GM21786 (cell line): Measurements from ENCODE around the gene SMAD4.
A peak's percentile ranks its signal among the peaks of the same experiment; 100 is the strongest.
"Not testable (repeated sequence)": the region's sequence is repeated elsewhere in the genome, so short reads cannot be mapped to it uniquely, and the experiment has no call there.

Source experiments
- ATAC-seq: cut with Tn5 transposase; IDR thresholded peaks from one replicate; pipeline ENCODE4 v1.9.1; 2021; ENCODE audit not compliant: unreplicated experiment

Gene SMAD4

GRCh38 chr18:51110073-51110797 is 80.2 kb downstream of the SMAD4 start:
- ATAC-seq, result peak; percentile 77

GRCh38 chr18:51111633-51112355 is 81.8 kb downstream of the SMAD4 start:
- ATAC-seq, result not testable (repeated sequence)

- ATAC-seq, result not testable (repeated sequence)
These were observed 87.0 kb downstream of the SMAD4 start for GRCh38 chr18:51116996-51117395.

GRCh38 chr18:51119561-51119960 is 89.5 kb downstream of the SMAD4 start:
- not testable (repeated sequence) for ATAC-seq

GRCh38 chr18:51119976-51120375 is 90.0 kb downstream of the SMAD4 start:
- not testable (repeated sequence) for ATAC-seq

GRCh38 chr18:51120809-51121596 is 91.0 kb downstream of the SMAD4 start:
- no peak for ATAC-seq

- ATAC-seq, result no peak
These were observed 91.5 kb downstream of the SMAD4 start for GRCh38 chr18:51121597-51121857.

GRCh38 chr18:51122266-51123045 is 92.4 kb downstream of the SMAD4 start:
- no peak for ATAC-seq

GRCh38 chr18:51123046-51123395 is 93.0 kb downstream of the SMAD4 start:
- no peak for ATAC-seq

GRCh38 chr18:51123481-51123880 is 93.5 kb downstream of the SMAD4 start:
- no peak for ATAC-seq

- ATAC-seq, result no peak
These were observed 94.0 kb downstream of the SMAD4 start for GRCh38 chr18:51123936-51124486.

- no peak for ATAC-seq
These were observed 96.0 kb downstream of the SMAD4 start for GRCh38 chr18:51125976-51126375.

- ATAC-seq, result no peak
These were observed 97.7 kb downstream of the SMAD4 start for GRCh38 chr18:51127664-51128063.

- ATAC-seq, result no peak
These were observed 98.5 kb downstream of the SMAD4 start for GRCh38 chr18:51128533-51128932.

GRCh38 chr18:51132256-51132935 is 102.4 kb downstream of the SMAD4 start:
- ATAC-seq, result no peak

GRCh38 chr18:51133580-51134160 is 103.7 kb downstream of the SMAD4 start:
- no peak for ATAC-seq
